Glomerular visceral epithelial cell (primary cell): ENCODE data around the gene BIN2.
"Not testable (repeated sequence)": the region's sequence is repeated elsewhere in the genome, so short reads cannot be mapped to it uniquely, and the experiment has no call there.

Experiments
- DNase-seq: peaks from one replicate; pipeline ENCODE4 v3.0.0-alpha.2; 2016; ENCODE audit errors: extremely low spot score

The BIN2 gene

DNA sequence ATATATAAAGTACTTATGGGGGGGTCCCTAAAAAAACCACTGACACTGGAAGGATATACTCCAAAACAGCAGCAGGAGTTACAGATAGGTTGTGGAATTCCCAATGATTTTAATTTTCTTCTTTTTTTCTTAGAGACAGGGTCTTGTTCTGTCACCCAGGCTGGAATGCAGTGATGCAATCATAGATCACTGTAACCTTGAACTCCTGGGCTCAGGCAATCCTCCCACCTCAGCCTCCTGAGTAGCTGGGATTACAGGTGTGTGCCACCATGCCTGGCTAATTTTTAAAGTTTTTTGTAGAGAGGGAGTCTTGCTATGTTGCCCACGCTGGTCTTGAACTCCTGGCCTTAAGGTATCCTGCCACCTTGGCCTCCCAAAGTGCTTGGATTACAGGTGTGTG is 64.4 kb downstream of the BIN2 start:
- not testable (repeated sequence) for DNase-seq

DNA sequence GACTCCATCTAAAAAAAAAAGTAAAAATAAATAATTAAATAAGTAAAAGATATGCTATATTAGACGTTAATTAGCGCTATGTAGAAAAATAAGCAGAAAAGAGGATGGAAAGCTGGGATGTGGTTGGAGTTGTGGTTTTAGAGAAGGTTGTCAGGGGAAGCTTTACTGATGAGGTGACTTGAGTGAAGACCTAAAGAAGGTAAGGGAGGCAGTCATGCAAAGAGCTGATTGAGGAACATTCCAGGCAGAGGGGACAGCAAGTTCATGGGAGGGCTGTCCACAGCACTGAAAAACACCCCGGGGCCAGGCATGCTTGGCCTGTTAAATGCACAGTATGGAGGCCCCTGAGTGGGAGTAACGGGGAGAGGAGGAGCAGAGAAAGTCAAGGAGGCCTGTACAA is 69.4 kb downstream of the BIN2 start:
- DNase-seq = peak; percentile 72

DNA sequence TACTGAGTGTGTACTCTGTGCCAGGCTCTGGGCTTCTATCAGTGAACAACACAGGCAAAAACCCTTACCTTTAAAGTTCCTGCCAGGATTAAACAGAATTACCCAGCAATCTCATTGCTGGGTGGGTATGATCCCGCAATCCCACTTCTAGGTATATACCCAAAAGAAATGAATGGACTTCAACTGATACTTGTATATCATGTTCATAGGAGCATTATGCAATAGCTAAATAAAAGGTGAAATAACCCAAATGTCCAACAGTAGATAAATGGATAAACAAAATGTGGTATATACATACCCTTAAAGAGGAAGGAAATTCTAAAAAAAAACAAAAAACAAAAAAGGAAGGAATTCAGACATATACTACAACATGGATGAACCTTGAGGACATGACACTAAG is 70.7 kb downstream of the BIN2 start:
- no peak for DNase-seq

DNA sequence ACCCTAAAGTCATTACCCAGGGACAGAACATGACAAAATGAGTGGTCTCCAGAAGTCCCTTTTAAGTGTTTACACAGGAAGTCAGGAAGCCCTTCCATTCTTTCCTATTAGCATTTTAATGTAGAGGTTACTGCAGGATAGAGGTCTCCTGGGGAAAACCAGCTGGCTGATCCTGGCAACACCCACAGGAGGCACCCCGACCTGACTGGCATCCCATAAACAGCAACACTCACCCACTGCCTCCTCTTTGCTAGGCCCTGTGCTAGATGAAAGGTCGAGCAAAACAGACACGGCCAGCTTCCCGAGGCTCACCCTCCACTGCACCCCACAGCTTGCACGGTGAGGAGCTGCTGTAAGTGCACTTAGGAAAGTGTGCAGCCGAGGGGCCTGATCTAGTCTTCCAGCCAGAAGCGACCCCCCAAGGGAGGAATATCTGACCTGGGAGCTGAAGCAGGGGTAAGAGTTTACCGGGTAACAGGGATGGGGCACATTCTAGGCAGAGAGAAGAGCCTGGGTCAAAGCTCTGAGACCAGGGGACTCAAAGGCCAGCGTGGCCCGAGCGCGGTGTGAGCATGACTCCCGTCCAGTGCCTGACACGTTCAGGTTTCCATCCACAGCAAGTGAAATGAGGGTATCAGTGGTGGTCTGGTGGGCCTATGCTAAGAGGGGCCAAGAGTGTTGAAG is 76.3 kb downstream of the BIN2 start:
- DNase-seq = no peak

DNA sequence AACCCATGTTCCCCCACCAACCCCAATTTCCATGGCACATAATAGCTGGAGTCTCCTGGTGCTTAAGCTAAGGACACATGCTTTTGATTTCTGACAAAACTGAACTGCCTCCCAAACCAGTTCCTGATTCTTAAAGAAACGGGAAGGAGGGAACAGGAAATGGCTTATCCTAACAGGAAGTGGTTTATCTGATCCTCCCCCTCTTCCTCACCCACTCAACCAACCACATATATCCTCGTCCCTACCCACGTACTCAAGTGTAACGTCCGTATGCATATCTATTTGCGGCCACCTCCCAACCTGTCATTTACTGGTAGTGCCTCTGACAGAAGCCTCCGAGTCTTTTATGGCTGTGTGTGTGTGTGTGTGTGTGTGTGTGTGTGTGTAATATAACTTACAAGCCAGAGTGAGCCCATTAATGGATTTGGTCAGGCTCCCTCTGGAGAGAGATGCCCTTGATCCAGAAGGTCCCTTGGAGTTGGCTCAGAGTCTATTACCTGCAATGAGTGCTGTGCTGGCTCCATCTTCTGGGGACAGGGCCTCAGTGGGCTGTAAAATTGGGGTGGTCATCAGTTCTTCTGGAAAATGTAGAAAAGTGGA is 77.6 kb downstream of the BIN2 start:
- DNase-seq = peak; percentile 27

DNA sequence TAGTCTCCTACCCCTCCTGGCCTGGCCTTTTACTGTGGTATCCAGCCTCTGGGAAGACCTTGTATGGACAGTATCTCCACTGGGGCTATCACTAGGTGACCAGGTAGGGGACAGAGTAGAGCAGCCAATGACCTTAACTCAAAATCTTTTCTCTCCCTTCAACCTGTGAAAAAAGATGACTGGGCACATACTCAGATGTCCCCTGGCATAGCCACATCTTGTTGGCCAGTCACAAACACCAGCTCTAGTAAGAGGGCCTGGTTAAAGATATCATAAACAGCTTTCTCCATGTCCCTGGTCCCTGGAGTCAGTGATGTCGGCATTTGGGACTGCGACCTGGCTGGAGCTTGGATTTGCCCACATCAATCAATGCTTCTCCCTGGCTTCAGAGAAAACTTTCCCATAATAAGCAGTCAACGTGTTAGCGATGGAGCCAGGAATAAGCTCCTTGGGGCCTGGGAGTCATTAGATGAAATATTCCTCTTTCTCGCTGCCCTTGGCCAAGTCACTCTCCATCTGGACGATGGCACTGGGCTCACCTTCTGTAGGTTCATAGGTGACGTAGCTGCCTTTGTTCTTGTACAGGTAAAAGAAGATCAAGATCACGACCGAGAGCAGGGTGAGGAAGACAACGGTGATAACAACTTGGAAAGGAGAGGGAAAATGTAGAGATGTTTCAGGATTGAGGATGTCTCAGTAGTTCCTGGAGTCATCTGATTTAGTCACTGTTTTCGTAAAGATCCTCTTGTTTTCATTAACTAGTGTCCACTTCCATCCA is 78.3 kb downstream of the BIN2 start:
- DNase-seq = no peak

DNA sequence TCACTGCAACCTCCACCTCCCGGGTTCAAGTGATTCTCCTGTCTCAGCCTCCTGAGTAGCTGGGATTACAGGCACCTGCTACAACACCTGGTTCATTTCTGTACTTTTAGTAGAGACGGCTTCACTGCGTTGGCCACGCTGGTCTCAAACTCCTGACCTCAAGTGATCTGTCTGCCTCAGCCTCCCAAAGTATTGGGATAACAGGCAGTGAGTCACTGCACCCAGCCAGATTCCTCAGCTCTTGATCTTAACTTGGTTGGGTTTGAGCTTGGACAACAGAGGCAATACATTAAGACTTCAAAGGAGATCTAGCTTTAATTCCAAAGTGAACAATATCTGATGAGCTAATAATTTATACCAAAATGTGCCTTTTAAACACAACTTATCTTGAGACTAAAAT is 79.7 kb downstream of the BIN2 start:
- DNase-seq = no peak

DNA sequence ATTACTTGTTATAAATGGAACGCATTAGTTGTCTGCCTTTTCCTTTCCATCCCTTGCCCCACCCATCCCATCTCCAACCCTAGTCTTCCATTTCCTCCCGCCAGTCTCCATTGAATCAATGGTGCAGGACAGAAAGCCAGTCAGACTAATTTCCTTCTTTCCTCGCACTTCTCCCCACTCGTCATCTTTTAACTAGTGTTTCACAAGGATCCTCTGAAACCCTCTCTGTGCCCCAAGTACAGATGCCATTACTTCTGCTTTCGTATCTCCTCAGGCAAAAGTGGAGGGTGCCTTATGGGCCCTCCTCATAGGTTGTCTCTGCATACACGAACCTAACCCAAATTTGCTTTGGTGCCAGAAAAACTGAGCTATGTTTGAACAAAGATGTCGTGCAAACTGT is 81.1 kb downstream of the BIN2 start:
- no peak for DNase-seq

DNA sequence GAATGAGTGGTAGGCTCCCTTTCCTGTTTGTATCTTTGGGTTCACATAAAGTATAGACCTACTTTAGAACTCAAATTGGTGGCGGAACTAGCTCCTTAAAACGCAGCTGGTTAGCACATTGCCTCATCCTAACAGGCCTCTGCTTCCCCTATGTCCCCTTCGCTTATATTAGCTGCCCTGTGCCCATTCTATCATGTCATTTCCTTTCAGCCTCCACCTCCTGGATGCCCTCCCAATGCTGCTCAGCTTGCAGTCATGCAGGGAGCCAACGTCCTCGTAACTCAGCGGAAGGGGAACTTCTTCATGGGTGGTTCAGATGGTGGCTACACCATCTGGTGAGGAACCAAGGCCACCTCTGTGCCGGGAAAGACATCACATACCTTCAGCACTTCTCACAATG is 81.9 kb downstream of the BIN2 start:
- no peak for DNase-seq

DNA sequence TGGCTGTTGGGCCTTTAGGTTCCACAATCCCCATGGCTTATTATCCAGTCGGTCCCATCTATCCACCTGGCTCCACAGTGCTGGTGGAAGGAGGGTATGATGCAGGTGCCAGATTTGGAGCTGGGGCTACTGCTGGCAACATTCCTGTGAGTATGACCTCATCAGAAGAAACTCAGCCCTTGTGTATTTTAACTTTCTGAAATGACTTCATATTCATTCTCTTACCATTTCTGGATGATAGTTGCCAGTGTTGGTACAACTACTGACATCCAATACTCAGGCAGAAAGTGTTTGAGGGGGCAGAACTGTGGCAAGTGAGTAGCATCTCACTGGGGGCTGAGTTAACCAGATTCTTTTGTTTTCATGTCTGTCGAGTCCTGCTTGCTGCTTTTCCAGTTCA is 83.0 kb downstream of the BIN2 start:
- peak; percentile 29 for DNase-seq

DNA sequence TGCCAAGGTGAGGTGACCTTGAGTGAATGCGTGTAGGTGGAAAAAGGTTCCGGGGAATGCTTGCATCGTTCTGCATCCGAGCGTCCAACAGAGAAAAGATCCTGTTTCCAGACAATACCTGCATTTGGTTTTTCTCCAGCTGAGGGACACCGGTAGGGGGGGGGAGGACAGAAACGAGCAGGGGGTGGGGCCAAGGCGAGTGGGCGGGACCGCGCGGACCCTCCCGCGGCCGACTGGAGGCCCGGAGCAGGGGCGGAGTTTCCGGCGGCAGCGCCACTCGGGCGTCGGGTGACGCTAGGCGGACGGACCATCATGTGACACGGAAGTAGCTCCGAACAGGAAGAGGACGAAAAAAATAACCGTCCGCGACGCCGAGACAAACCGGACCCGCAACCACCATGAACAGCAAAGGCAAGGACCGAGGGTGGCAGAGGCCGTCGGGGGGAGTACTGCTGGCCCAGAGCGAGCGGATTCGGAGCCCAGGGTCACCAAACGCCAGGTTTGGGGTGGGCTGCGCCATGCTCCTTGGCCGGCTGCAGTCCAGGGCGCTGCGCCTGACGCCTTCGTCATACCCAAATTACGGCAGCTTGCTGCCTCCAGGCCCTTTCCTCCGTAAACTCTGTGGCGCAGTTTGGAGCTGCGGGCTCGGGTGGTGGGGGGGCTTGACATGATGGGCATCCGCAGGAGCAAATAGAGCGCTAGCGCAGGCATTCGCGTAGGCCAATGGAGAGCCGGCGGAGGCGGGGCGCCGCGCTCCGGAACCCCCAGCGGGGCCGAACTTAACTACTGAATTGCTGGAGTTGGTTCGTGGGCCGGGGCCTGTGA is 85.3 kb downstream of the BIN2 start, which contains the start of gene DAZAP2:
TSS of gene DAZAP2 (plus strand) at position 317 of the 825 bp plus-strand sequence. CDS start at position 399, 82 bp downstream.
- DNase-seq = peak; percentile 95

DNA sequence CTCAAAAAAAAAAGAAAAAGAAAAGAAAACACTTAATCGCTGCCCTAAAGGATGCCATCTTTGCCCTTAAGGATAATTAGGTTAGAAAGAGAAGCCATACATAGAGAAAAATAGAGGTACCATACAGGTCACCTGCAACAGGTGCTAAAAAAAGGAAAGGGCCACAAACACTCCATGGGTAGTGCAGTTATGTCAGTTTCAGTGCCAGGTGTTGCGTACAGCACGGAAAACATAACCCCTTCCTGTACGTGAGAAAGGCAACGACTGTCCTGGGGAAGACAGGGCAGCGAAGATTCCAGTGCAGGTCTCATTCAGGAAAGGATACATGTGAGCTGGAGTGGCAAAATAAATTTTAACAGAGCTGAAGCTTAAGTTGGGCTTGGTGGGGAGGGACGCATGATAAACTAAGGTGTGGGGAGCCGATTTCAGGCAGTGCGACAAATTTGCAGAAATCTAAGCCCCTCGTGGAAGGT is 85.9 kb downstream of the BIN2 start:
- no peak for DNase-seq

DNA sequence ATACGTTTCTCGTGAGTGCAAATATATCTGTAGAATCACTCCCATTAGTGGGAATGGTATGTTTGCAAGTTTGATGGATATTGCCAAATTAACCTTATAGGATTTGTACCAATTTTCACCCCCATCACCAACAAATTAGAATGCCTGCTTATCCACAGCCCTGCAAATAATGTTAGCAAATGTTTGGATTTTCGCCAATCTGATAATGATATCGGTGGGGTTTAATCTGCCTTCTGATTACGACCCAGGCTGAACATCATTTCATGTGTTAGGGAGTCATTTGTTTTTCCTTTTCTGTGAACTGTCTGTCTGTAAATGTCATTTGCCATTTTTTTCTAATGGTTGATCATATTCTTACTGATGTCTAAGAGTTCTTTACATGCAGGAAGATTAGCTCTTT is 89.4 kb downstream of the BIN2 start:
- no peak for DNase-seq

DNA sequence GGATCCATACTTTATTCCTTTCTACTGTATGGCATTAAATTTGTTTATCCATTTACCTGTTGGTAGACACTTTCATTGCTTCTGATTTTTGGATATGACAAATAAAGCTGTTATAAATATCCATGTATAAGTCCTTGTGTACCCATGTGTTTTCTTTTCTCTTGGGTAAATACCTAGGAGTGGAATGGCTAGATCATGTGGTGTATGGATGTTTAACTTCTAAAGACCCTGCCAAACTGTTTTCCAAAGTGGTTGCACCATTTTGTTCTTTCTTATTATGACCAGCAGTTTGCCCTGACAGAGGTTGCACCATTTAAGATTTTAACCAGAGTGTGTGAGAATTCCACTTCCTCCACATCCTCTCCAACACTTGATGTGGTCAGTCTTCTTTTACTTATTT is 91.3 kb downstream of the BIN2 start:
- DNase-seq = no peak
